HG03175 (cell line): Measurements from ENCODE around the gene AP5Z1.

ENCODE experiments used
- ATAC-seq: cut with Tn5 transposase; IDR thresholded peaks from one replicate; pipeline ENCODE4 v1.9.1; 2021; ENCODE audit warnings: mild to moderate bottlenecking, moderate library complexity; ENCODE audit not compliant: unreplicated experiment

Gene AP5Z1

DNA sequence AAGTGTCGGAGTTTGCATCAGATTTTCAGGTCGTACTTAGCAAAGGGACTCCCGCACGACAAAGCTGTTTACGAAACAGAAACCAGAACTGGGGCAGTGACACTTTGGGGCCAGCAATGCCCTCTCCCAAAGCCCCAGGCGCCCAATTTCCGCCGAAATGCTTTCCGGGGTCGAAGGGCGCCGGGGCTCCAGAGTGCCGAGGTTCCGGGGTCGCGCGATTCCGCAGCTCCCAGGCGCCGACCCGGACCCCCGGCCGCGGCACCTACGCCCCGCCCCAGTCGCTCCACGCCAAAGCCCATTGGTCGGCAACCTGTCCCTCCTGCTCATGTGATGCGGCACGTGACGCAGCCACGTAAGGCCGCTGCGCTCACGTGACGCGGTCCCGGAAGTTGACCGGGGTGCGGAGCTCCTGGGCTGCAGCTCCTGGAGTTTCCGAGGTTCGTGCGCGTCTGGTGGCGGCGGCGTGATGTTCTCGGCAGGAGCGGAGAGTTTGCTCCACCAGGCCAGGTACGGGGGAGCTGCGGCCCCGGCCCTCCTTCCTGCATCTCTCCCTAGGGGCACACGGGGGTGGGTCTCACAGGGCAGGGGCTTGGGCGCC lies at the start of gene AP5Z1:
TSS of gene AP5Z1 (plus strand) at position 374 of the 598 bp plus-strand sequence. CDS start at position 467, 93 bp downstream.
- peak; percentile 92 for ATAC-seq

- no peak for ATAC-seq
Measured at GRCh38 chr7:4725850-4726450, 49.5 kb upstream of the AP5Z1 start.

GRCh38 chr7:4726566-4726965 lies 48.9 kb upstream of the AP5Z1 start:
- no peak for ATAC-seq

DNA sequence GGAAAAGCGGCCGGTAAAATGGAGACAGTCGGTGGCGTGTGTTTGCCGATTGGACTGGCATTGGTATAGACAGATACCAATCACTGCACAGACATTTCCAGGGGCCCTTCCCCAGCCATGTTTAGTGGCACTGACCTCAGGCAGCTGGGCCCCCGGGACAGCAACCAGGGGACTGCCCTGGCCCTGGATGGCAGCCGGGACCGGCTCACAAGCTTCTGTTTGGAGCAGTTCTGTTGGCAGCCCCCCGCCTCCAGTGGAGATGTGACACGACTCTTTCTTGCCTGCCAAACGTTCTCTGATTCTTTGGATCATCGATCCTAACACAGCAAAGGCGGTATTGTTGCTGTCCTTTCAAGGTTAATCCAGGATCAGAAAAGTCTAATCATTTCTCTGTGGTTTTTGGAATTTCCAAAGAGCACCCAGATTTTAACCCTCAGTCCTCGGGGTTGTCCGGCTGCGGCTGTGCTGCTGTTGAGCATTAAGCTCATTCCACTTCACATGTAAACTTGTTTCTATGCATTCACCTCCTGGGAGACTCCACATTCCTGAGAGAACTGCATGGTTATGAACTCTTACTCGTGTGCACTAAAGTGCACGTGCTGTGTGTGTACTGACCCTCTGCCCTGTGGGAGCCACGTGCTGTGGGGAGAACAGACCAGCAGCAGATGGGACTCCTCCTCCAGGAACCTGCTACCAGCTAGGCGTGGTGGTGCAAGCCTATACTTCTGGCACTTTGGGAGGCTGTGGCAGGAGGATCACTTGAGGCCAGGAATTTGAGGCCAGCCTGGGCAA lies 47.3 kb upstream of the AP5Z1 start:
- no peak for ATAC-seq

- no peak for ATAC-seq
Measured at GRCh38 chr7:4729266-4729665, 46.2 kb upstream of the AP5Z1 start.

- ATAC-seq = no peak
Measured at GRCh38 chr7:4730276-4730675, 45.1 kb upstream of the AP5Z1 start.

DNA sequence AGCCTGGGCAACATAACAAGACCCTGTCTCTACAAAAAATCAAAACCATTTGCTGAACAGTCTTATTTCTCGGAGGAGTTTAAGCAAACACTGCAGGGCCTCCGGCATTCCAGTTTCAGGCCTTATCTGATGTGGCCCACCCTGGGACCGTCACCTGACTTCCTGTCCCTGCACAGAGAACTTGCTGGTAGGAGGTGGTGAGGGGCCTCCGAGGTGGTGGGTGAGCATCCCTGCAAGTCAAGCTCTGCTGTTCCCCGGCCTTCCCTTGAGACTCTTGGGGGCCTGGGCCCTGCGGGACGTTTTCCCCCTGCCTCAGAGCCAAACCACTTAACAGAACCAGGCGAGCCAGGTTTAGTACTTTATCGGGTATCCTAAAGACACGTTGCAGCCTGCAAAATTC lies 44.5 kb upstream of the AP5Z1 start:
- no peak for ATAC-seq

DNA sequence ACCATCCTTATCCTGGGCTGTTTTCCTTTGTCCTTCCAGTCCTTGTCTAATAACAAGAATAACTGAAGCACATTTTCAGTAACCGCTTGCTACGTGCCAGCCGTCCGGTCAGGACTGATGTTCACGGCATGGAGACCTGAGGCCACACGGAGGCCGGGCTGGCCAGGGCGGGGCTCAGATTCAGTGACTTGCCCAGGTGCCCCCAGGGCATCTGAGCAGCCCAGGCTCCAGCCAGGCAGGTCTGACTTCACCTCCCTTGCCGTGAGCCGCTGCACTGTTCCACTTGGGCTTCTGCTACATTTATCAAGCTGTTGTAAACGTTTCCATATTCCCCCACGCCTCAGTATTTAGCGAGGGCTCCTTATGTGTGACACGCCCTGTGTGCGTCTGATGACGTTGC lies 43.6 kb upstream of the AP5Z1 start:
- no peak for ATAC-seq

DNA sequence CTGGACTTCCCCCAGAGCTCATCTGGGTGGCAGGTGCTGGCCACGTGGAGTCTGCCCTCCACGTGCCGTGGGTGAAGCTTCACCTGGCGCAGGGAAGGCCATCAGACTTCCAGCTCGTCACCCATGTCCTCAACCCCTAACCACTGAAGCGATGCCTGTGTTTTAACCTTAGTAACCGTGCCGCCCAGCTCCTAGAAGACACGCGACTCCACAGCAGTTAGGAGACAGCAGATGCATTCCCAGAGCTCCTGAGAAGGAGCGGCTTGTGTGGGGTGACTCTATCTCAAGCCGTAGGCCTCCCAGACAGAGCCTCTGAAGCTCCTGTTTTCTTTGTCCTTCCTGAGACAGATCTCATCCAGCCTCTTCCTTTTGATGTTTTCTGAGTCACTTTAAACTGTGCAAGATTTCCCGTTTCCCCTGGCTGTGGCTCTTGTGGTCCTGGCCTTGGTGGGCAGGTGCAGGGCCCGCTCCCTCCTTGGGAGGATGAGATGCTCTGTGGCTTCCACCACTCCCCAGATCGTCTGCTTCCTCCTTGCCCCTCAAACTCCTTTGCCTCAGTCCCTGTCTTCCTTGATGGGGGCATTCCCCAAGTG lies 41.4 kb upstream of the AP5Z1 start:
- no peak for ATAC-seq

- no peak for ATAC-seq
Measured at GRCh38 chr7:4734587-4735345, 40.7 kb upstream of the AP5Z1 start.

DNA sequence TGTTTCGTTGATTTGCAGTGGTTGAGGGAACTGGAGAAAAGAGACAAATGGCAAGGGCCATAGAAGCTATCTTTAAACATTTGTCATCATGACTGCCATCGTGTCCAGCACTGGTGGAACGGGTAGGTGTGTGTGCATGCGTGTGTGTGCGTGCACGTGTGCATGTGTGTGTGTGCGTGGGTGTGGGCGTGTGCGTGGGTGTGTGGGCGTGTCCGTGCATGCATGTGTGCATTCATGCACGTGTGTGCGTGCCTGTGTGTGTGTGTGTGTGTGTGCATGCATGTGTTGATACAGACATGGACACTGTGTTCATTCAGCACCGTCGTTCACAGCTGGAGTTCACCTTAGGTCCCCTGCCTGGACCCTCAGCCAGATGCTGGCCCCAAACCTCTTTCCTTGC lies 38.1 kb upstream of the AP5Z1 start:
- no peak for ATAC-seq

DNA sequence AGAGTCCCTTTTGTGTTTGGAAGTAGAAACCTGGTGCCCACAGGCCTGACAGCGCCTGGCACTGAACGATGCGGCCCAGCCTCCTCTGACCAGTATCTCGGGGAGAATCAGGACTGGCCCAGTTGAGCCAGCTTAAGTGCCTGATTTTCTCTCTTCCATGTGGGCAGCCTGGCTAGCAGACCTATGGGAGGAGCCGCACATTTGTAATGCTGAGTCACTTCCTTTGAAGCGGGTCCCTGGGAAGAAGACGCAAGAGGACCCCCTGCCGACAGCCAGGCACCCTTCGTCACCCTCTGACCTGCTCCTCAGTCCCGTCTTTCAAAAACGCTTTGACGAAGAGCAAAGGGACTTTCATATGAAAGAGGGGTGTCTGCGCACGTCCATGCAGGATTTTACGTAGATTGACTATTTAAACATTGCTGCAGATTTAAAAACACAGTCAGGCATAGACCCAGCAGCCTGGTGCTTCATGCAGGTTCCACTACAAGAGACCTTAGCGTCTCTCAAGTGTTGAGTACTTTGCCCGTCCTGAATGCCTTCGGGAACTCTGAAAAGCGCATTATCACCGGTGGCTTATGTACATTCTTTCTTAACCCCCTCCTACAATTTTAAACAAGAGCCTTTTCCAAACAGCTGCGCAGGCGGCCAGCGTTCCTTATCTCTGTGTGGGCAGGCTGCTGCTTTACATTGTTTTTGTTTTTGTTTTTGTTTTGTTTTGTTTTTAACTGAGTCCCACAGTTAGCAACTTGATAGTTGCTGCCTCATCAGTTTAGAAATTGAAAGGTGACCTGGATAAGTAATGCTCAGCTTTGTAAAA lies 36.5 kb upstream of the AP5Z1 start:
- ATAC-seq = no peak

DNA sequence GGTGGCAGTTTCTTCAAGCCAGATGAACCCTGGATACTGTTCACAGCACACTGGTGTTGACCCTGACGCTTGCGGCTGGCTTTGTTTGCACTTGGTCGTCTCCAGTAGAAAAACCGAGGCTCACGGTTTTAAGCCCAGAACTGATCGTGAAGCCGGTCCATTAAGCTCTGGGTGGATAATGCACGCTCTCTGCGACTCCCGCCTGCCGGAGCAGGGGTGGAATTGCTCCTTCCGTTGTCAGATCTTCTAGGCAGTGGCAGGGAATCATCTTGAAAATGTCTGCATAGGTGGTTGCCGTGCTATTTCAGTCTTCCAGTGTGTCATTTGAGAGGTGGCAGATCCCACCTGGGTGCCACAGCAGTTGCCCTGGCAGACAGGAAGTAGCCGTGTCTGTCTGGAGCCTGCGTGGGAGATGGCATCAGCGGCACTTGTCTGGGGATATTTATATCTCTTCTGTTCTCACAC lies 35.9 kb upstream of the AP5Z1 start:
- ATAC-seq = no peak

DNA sequence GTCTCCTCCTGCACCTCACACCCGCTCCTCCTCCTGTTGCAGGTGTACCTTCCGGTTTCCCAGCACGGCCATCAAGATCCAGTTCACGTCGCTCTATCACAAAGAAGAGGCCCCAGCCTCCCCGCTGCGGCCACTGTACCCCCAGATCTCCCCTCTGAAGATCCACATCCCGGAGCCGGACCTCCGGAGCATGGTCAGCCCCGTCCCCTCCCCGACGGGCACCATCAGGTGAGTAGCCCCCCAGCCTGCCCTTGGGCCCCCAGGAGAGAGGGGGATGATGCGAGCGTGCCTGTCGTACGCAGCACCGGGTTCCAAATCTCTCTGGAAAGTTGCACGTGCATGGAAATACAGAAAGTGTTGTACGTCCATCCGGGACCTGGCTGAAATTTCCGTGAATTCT lies 34.6 kb upstream of the AP5Z1 start:
- ATAC-seq = no peak

DNA sequence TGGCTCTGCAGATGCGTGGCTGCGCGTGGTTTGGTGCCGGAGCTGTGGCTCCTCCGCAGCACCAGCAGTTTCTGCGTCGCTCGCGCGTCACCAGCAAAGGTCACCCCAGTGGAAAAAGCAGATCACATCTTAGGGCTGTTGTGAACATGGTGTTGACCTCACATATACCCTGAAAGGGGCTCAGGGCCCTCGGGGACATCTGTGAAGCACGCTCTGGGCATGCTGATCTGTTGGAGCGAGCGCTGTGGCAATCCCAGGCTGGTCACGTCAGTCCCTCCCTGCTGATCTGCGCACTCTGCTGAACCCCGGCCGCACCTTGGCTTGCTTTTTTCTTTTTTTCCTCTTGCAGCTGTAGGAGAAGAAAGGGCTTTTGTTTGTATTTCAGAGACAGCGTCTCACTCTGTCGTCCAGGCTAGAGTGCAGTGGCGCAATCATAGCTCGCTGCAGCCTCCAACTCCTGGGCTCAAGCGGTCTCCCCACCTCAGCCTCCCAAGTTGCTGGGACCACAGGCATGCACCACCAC lies 33.3 kb upstream of the AP5Z1 start:
- ATAC-seq = no peak

GRCh38 chr7:4742852-4743251 lies 32.6 kb upstream of the AP5Z1 start:
- ATAC-seq = no peak

DNA sequence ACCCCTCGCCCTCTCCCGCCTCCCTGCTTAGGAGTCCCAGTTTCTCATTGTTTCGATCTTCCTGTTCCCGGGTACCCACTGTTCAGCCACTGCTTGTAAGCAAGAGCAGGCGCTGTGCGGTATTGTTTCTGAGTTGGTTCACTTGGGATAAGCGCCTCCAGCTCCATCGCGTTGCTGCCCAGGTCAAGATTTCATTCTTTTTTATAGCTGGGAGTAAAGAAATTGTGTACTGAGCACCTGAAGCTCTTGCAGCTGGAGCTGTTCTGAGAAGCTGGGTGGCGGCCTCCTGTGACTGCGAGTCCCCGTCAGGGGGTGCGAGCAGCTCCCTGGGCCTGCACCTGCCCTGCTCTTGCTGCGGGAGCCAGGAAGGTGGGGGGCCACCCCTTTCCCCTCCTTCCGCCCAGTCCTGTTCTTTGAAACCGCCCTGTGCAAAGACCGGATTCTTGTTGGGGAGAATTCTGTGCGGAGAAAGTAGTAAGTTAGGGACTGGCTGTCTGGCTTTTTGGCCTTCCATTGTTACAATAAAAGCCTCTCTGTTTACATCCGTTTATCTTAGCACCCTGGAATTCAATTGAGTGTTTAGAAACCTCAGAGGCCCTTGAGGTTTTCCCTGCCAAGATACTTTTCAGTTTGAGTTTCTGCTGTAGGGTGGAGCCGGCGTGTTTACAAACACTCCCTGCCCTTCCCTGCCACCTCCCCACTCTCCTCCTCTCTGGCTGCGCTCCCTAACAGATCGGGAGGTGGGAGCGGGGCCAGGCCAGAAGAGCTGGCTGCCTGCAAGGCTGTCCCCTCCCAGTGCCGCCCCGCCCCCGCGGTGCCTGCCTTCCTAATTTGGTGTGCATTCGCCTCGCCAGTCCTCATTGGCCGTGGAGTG lies 30.8 kb upstream of the AP5Z1 start:
- peak; percentile 68 for ATAC-seq

- ATAC-seq = peak; percentile 13
Measured at GRCh38 chr7:4745265-4745919, 30.0 kb upstream of the AP5Z1 start.
